Astrocyte of the spinal cord (primary cell): ENCODE measurements around the gene TPRN.

Experiments
- DNase-seq: peaks from one replicate; pipeline ENCODE4 v3.0.0; 2011; ENCODE audit warnings: low read depth, low spot score
- H3K4me3 ChIP-seq: 2 replicates; pipeline ENCODE4 v1.5.1; 2011; ENCODE audit warnings: low read depth, mild to moderate bottlenecking, low read length, moderate library complexity
- CTCF ChIP-seq: IDR thresholded peaks from 2 replicates; pipeline ENCODE4 v1.5.1; 2012; ENCODE audit warnings: low read depth, mild to moderate bottlenecking, low read length, inconsistent platforms
- in situ Hi-C: cut with HindIII; loops from 2 replicates; pipeline ENCODE4 v1.10.0; 2017; ENCODE audit warnings: low sequenced_read_pairs

Gene TPRN, protein sequence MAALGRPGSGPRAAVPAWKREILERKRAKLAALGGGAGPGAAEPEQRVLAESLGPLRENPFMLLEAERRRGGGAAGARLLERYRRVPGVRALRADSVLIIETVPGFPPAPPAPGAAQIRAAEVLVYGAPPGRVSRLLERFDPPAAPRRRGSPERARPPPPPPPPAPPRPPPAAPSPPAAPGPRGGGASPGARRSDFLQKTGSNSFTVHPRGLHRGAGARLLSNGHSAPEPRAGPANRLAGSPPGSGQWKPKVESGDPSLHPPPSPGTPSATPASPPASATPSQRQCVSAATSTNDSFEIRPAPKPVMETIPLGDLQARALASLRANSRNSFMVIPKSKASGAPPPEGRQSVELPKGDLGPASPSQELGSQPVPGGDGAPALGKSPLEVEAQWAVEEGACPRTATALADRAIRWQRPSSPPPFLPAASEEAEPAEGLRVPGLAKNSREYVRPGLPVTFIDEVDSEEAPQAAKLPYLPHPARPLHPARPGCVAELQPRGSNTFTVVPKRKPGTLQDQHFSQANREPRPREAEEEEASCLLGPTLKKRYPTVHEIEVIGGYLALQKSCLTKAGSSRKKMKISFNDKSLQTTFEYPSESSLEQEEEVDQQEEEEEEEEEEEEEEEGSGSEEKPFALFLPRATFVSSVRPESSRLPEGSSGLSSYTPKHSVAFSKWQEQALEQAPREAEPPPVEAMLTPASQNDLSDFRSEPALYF

GRCh38 chr9:137200311-137201204 lies at the start of gene TPRN:
TPRN (minus strand) TSS chr9:137200741; CDS start chr9:137200711, 30 bp downstream.
- in situ Hi-C loops: no loop called here
- TF ChIP-seq CTCF: no peak
- peak within 1 kb of the TSS; percentile 58 for H3K4me3 ChIP-seq
- DNase-seq: peak; percentile 99

- no peak for TF ChIP-seq CTCF
- in situ Hi-C loops: no loop called here
- H3K4me3 ChIP-seq: no peak overlapping the region
- DNase-seq: no peak
These were observed 47.3 kb upstream of the TPRN start for GRCh38 chr9:137247916-137248175.

- no peak for TF ChIP-seq CTCF
- in situ Hi-C loops: no loop called here
These were observed 46.8 kb upstream of the TPRN start for GRCh38 chr9:137247135-137247915.

DNA sequence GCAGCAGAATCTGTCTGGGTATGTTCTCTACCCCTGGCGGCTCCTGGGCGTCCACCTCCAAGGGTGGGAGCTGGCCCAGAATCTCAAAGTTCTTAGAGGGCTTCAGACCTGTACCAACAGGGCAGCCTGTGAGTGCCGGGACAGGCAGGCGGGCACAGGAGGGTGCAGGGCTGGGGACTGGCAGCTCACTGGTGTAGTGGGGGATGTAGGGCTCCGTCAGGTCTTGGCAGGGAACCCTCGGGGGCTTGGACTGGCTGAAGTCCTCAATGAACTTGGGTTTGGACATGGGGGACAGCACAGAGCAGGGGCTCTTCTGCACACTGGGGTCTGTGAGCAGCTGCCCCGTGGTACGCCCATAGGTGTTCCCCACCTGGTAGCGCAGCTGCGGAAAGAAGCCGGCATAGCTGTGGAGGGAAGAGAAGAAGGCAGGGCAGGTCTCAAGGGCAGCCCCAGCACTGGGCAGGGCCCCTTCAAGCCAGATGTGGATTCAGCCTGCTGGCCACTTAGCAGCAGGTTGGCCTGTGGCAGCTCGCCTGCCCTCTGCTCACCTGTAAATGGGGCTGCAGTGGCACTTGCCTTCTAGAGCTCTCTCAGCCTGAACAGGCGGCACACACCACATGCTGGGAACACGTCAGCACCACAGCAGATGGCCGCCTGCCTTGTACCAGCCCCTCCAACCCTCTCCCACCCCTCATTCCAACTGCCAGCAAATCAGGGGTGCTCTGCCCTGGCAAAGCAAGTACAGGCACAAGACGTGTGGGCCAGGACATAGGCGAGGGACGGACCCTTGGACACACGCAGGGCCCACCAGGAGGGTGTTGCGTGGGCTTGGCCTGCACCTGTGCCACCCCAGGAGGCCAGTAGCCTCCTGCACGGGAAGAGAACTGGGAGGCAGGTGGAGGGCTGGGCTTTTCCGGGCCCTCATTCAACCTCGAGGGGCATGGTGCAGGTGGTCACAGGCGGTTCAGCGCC lies 45.2 kb upstream of the TPRN start:
- TF ChIP-seq CTCF: no peak
- in situ Hi-C loops: no loop called here
- no peak for DNase-seq
- no peak overlapping the region for H3K4me3 ChIP-seq

More at GRCh38 chr9:137247135-137247915, 46.8 kb upstream of the TPRN start:
- H3K4me3 ChIP-seq: no peak overlapping the region
- no peak for DNase-seq

DNA sequence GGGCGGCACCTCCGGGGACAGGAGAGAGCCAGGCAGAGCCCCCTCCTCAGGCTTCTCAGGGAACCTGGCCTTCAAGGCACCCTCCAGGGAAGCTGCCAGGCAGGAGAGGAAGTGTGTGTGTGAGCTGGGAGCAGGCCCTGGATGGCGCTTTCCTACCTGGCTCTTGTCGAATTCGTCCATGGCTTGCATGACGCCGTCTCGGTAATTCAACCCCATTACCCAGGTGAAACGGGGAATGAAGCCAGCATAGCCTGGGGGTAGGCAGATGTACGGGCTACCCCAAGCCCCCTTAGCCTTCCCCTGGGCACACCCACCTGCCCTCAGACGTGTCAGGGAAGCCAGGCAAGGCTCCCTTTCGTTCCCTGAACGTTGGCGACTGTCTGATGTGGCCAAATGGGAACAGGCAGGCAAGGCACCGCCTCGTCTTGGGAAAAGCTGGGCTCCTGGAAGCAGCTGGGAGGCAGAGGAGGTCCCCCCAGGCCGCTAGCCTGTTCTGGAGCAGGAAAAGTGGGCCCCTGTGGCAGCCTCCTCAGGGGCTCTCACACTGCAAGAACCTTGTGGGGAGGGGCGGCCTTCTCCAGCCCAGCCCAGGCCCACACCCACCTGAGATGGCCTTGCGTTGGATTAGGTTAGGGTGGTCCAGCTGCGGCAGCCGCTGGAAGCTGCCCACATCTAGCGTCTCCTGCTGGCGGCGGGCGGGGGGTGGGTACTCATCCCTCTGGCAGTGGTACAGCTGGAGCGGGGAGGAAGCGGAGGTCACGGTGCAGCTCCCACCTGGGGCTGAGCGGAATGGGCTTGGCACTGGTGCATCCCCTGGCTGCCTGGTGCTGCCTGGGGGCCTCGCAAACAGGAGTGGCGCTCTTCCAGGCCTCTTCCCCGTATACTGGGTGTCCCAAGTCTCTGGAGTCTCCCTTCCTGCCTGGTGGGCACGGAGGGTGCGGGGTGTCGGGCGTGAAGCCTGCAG lies 44.2 kb upstream of the TPRN start:
- in situ Hi-C loops: no loop called here
- no peak for DNase-seq
- no peak overlapping the region for H3K4me3 ChIP-seq
- TF ChIP-seq CTCF: no peak
